ENCODE results near the gene DTX4.

DTX4 gene

GRCh38 chr11:59212744-59213631 lies 41.1 kb downstream of the DTX4 start, which contains the start of gene MPEG1:
Gene MPEG1, minus strand, starts transcription at chr11:59212927. Its CDS starts 62 bp downstream, at chr11:59212865.
- peak; percentile 21 for DNase-seq (ENCODE audit: low read depth)
- H3K4me3 ChIP-seq (ENCODE audit: low read depth, low read length) = no peak within 1 kb of the TSS
- TF ChIP-seq POLR2A (IDR thresholded peaks at IDR 0.05; ENCODE audit: extremely low read depth, insufficient read length) (no peak), MYC (IDR thresholded peaks at IDR 0.05; ENCODE audit: low read depth, low read length) (no peak), MAX (IDR thresholded peaks at IDR 0.05; ENCODE audit: low read depth, low read length) (no peak), CTCF (IDR thresholded peaks at IDR 0.05; ENCODE audit: low read depth, low read length) (no peak)

- TF ChIP-seq CTCF (IDR thresholded peaks at IDR 0.05; ENCODE audit: low read depth, low read length) (no peak), MYC (IDR thresholded peaks at IDR 0.05; ENCODE audit: low read depth, low read length) (no peak), MAX (IDR thresholded peaks at IDR 0.05; ENCODE audit: low read depth, low read length) (no peak), POLR2A (IDR thresholded peaks at IDR 0.05; ENCODE audit: extremely low read depth, insufficient read length) (no peak)
- no peak for DNase-seq (ENCODE audit: low read depth)
- H3K4me3 ChIP-seq (ENCODE audit: low read depth, low read length) = no peak overlapping the region
Observed at GRCh38 chr11:59214141-59214893, 42.4 kb downstream of the DTX4 start.

GRCh38 chr11:59216641-59217564 lies 45.0 kb downstream of the DTX4 start:
- DNase-seq (ENCODE audit: low read depth) = peak; percentile 62
- peak overlapping the region; percentile 17 for H3K4me3 ChIP-seq (ENCODE audit: low read depth, low read length)
- no peak for TF ChIP-seq POLR2A (IDR thresholded peaks at IDR 0.05; ENCODE audit: extremely low read depth, insufficient read length)
- no peak for TF ChIP-seq MAX (IDR thresholded peaks at IDR 0.05; ENCODE audit: low read depth, low read length)
- TF ChIP-seq CTCF (IDR thresholded peaks at IDR 0.05; ENCODE audit: low read depth, low read length) = no peak
- TF ChIP-seq MYC (IDR thresholded peaks at IDR 0.05; ENCODE audit: low read depth, low read length) = no peak

GRCh38 chr11:59218319-59218718 lies 46.4 kb downstream of the DTX4 start:
- DNase-seq (ENCODE audit: low read depth) = no peak
- TF ChIP-seq MYC (IDR thresholded peaks at IDR 0.05; ENCODE audit: low read depth, low read length) (no peak), POLR2A (IDR thresholded peaks at IDR 0.05; ENCODE audit: extremely low read depth, insufficient read length) (no peak), MAX (IDR thresholded peaks at IDR 0.05; ENCODE audit: low read depth, low read length) (no peak), CTCF (IDR thresholded peaks at IDR 0.05; ENCODE audit: low read depth, low read length) (no peak)
- no peak overlapping the region for H3K4me3 ChIP-seq (ENCODE audit: low read depth, low read length)

- TF ChIP-seq MYC (IDR thresholded peaks at IDR 0.05; ENCODE audit: low read depth, low read length) (no peak), POLR2A (IDR thresholded peaks at IDR 0.05; ENCODE audit: extremely low read depth, insufficient read length) (no peak), MAX (IDR thresholded peaks at IDR 0.05; ENCODE audit: low read depth, low read length) (no peak), CTCF (IDR thresholded peaks at IDR 0.05; ENCODE audit: low read depth, low read length) (no peak)
Observed at GRCh38 chr11:59218893-59219292, 47.0 kb downstream of the DTX4 start.

More at GRCh38 chr11:59218893-59219292, 47.0 kb downstream of the DTX4 start:
- no peak overlapping the region for H3K4me3 ChIP-seq (ENCODE audit: low read depth, low read length)
- no peak for DNase-seq (ENCODE audit: low read depth)

Measured in NB4 (cell line).